ENCODE results near the gene PPP3CB.

The PPP3CB gene

DNA sequence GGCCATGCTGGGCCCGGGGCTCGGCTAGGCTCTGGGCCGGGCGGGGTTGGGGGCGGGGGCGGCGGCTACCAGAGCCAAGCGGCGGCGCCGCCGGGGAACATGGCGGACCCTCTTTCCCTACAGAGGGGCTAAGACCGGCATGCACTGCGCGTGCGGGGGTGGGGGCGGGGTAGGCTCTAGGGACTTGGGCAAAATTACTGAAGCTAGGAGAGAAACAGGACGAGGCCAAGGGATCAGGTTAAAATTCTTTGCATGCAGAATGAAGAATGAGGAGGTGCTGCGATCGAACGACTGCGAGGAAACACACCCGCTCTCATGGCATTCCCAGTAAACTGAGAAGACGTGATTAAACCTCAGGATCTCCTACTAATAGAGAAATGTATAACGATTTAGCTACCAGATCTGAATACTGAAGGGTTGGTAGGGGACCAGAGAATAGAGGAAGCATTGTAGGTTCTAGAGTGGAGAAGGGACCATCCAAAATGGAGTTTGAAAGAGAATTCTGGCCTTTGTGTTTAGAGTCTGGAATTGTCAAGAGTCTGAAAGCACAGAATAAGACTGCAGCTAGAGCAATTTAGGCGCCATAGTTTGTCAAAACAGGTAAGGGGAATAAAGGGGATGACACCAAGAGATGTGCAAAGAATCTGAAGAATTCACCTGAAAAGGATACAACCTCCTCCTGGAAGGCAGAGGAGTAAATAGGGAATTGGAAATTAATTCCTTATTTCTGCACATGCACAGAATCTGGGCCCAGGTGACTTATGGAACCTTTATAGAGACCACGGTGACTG, at the start of gene PPP3CB:
Gene PPP3CB (minus strand): TSS at position 141 of the 791 bp plus-strand sequence. CDS start 135 bp downstream, at position 6.
- no peaks in the 10 kb centered on the region; the same call in 1 of the 2 replicates for H3K4me1 ChIP-seq (ENCODE audit: control insufficient read depth, insufficient read depth, low read length)
- DNase-seq (ENCODE audit: low read depth, low spot score), result peak; percentile 77
- no peaks in the 10 kb centered on the region for H3K9me3 ChIP-seq (ENCODE audit: control insufficient read depth, insufficient read depth, low read length)
- H3K36me3 ChIP-seq (ENCODE audit: control insufficient read depth, insufficient read depth, low read length), result no peaks in the 10 kb centered on the region
- no peak within 1 kb of the TSS for H3K27ac ChIP-seq (ENCODE audit: low read length)
- no CpG with 5 or more reads among the region's 28 CpGs for WGBS (ENCODE audit: insufficient coverage, insufficient read length)
- no peaks in the 10 kb centered on the region for H3K27me3 ChIP-seq (ENCODE audit: control insufficient read depth, insufficient read depth, low read length)
- H3K4me3 ChIP-seq (ENCODE audit: low read length), result peak within 1 kb of the TSS; percentile 86

DNA sequence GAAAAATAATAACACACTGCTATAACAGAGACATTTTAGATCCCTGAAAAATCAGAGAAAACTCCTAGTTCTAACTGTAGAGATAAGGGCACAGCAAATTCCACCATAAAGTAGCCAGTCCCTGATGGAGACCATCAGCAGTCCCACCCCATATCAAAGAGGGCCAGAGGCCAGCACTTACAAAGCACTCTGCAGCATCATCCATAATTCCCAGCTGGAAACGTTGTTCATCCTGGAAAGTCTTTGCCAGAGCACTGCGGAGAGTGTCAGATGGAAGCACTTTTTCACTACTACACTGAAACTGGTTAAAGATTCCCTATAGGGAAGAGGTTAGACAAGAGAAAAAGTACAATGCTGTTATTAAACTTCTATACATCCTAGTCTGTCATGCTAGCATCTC, 49.5 kb upstream of the PPP3CB start:
- no peak overlapping the region for H3K27ac ChIP-seq (ENCODE audit: low read length)

DNA sequence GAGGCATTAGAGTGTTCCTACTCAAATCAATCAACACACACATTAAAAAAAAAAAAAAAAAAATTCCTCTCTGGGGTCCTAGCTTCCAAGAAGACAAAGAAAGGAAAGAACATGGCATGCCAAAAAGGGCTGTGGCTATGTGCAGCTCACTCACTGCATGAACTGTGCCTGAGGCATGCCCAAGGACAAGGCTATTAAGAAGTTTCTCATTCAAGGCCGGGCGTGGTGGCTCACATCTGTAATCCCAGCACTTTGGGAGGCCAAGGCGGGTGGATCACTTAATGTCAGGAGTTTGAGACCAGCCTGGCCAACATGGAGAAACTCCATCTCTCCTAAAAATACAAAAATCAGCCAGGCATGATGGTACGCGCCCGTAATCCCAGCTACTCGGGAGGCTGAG, 41.9 kb upstream of the PPP3CB start:
- no peaks in the 10 kb centered on the region for H3K4me1 ChIP-seq (ENCODE audit: control insufficient read depth, insufficient read depth, low read length)
- no peaks in the 10 kb centered on the region for H3K27me3 ChIP-seq (ENCODE audit: control insufficient read depth, insufficient read depth, low read length)
- no peak for DNase-seq (ENCODE audit: low read depth, low spot score)
- peaks cover 9% of the 10 kb centered on the region; the same call in 1 of the 2 replicates for H3K36me3 ChIP-seq (ENCODE audit: control insufficient read depth, insufficient read depth, low read length)
- H3K9me3 ChIP-seq (ENCODE audit: control insufficient read depth, insufficient read depth, low read length), result no peaks in the 10 kb centered on the region
- no peak overlapping the region for H3K27ac ChIP-seq (ENCODE audit: low read length)
- no peak overlapping the region for H3K4me3 ChIP-seq (ENCODE audit: low read length)
- WGBS (ENCODE audit: insufficient coverage, insufficient read length), result no CpG with 5 or more reads among the region's 7 CpGs

More for the DNA sequence above, 49.5 kb upstream of the PPP3CB start:
- DNase-seq (ENCODE audit: low read depth, low spot score), result no peak
- Histone ChIP-seq H3K9me3 (ENCODE audit: control insufficient read depth, insufficient read depth, low read length) (no peaks in the 10 kb centered on the region), H3K36me3 (ENCODE audit: control insufficient read depth, insufficient read depth, low read length) (peaks cover 3% of the 10 kb centered on the region; the same call in 1 of the 2 replicates), H3K4me1 (ENCODE audit: control insufficient read depth, insufficient read depth, low read length) (no peaks in the 10 kb centered on the region), H3K4me3 (ENCODE audit: low read length) (no peak overlapping the region), H3K27me3 (ENCODE audit: control insufficient read depth, insufficient read depth, low read length) (no peaks in the 10 kb centered on the region)
- WGBS (ENCODE audit: insufficient coverage, insufficient read length), result no CpG with 5 or more reads among the region's 2 CpGs

DNA sequence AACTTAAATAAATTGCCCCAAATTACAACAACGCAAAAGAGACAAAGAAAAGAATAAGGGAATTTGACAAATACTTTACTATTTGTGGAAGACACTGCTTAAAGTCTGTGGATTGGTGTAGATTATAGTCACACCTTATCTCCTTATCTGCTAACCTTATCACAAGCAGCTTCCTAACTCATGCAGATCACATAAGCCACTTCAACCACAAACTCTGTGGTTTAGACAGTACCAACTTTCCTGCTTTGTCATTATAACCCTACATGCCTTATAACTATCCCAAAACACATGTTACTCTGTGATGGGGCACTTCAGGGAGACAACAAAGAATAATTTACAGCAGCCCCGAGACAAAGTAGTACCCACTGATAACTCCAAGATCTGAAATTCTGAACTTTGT, 41.5 kb upstream of the PPP3CB start:
- no peak for DNase-seq (ENCODE audit: low read depth, low spot score)
- no CpG with 5 or more reads among the region's 2 CpGs for WGBS (ENCODE audit: insufficient coverage, insufficient read length)
- no peak overlapping the region for H3K27ac ChIP-seq (ENCODE audit: low read length)
- no peaks in the 10 kb centered on the region for H3K9me3 ChIP-seq (ENCODE audit: control insufficient read depth, insufficient read depth, low read length)
- no peaks in the 10 kb centered on the region for H3K4me1 ChIP-seq (ENCODE audit: control insufficient read depth, insufficient read depth, low read length)
- H3K27me3 ChIP-seq (ENCODE audit: control insufficient read depth, insufficient read depth, low read length), result no peaks in the 10 kb centered on the region
- H3K36me3 ChIP-seq (ENCODE audit: control insufficient read depth, insufficient read depth, low read length), result peaks cover 9% of the 10 kb centered on the region; the same call in 1 of the 2 replicates
- H3K4me3 ChIP-seq (ENCODE audit: low read length), result no peak overlapping the region

DNA sequence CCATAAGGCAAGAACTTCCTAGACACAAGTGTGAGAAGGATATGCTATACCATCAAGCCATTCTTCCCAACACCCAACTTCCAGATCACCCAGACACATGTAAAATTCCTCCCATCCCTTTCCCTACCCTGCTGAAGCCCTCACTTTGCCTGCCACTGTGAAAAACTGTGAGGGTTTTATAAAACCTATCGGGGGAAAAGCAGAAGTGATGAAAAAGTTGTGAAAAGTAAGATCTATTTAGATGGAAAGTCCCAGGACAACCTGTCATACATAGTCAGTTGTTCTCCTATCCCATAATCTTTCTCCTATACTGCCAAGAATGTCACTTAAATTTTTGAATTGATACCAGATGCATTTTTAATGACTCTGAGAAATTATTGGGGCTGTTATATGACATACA, 39.0 kb upstream of the PPP3CB start:
- no peaks in the 10 kb centered on the region for H3K27me3 ChIP-seq (ENCODE audit: control insufficient read depth, insufficient read depth, low read length)
- H3K4me1 ChIP-seq (ENCODE audit: control insufficient read depth, insufficient read depth, low read length), result no peaks in the 10 kb centered on the region
- DNase-seq (ENCODE audit: low read depth, low spot score), result no peak
- no peak overlapping the region for H3K27ac ChIP-seq (ENCODE audit: low read length)
- peaks cover 12% of the 10 kb centered on the region; the same call in 1 of the 2 replicates for H3K36me3 ChIP-seq (ENCODE audit: control insufficient read depth, insufficient read depth, low read length)
- no CpG with 5 or more reads among the region's 1 CpG for WGBS (ENCODE audit: insufficient coverage, insufficient read length)
- no peaks in the 10 kb centered on the region for H3K9me3 ChIP-seq (ENCODE audit: control insufficient read depth, insufficient read depth, low read length)
- no peak overlapping the region for H3K4me3 ChIP-seq (ENCODE audit: low read length)

DNA sequence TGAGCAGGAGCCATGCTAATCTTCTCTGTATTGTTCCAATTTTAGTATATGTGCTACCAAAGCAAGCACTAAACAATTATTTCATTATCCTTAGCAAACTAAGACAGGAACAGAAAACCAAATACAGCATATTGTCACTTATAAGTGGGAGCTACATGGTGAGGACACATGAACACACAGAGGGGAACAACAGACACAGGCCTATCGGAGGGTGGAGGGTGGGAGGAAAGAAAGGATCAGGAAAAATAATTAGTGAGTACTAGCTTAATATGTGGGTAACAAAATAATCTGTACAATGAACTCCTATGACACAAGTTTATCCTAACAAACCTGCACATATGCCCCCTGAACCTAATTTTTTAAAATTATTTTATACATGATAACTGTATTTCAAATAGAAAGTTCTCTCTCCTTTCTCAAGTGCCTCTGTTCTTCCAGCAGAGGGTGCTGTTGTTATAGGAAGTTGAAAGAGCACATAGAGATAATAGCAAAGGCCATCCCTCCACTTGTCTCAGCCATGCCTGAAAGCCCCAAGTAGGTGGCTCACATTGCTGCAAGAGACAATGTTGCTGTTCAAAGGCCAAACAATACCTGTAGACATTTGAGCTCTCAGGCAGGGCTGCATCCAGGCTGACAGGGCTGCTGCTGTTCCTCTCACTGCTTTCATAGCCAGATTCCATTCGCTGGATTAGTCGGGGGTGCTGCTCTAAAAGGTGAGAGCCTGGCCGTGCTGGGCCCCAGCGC, 33.4 kb upstream of the PPP3CB start:
- no peaks in the 10 kb centered on the region for H3K27me3 ChIP-seq (ENCODE audit: control insufficient read depth, insufficient read depth, low read length)
- H3K4me3 ChIP-seq (ENCODE audit: low read length), result no peak overlapping the region
- H3K4me1 ChIP-seq (ENCODE audit: control insufficient read depth, insufficient read depth, low read length), result no peaks in the 10 kb centered on the region
- no peak overlapping the region for H3K27ac ChIP-seq (ENCODE audit: low read length)
- H3K36me3 ChIP-seq (ENCODE audit: control insufficient read depth, insufficient read depth, low read length), result peaks cover 9% of the 10 kb centered on the region; the same call in 1 of the 2 replicates
- no CpG with 5 or more reads among the region's 5 CpGs for WGBS (ENCODE audit: insufficient coverage, insufficient read length)
- no peaks in the 10 kb centered on the region for H3K9me3 ChIP-seq (ENCODE audit: control insufficient read depth, insufficient read depth, low read length)
- peak; percentile 55 for DNase-seq (ENCODE audit: low read depth, low spot score)

DNA sequence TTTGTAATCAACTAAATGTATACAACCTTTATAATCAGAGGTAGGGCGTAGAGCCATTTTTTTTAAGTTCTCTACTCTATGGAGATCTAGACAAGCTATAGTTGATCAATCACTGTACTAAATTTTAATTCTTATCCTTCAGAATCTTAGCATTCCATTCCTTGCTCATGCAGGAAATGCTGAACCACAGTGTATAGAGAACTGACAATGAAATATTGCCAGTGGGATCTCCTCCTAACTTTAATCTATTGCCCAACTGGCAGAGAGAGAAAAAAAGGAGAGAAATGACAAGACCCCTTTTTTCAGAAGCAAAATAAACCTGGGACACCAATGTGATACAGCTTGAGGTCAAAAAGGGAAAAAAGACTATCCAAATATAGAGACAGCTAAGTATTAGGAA, 26.4 kb upstream of the PPP3CB start:
- Histone ChIP-seq H3K9me3 (ENCODE audit: control insufficient read depth, insufficient read depth, low read length) (no peaks in the 10 kb centered on the region), H3K4me3 (ENCODE audit: low read length) (no peak overlapping the region), H3K4me1 (ENCODE audit: control insufficient read depth, insufficient read depth, low read length) (no peaks in the 10 kb centered on the region), H3K27ac (ENCODE audit: low read length) (no peak overlapping the region), H3K36me3 (ENCODE audit: control insufficient read depth, insufficient read depth, low read length) (peaks cover 5% of the 10 kb centered on the region; the same call in 1 of the 2 replicates), H3K27me3 (ENCODE audit: control insufficient read depth, insufficient read depth, low read length) (no peaks in the 10 kb centered on the region)
- WGBS (ENCODE audit: insufficient coverage, insufficient read length), result no CpG with 5 or more reads among the region's 1 CpG
- no peak for DNase-seq (ENCODE audit: low read depth, low spot score)

DNA sequence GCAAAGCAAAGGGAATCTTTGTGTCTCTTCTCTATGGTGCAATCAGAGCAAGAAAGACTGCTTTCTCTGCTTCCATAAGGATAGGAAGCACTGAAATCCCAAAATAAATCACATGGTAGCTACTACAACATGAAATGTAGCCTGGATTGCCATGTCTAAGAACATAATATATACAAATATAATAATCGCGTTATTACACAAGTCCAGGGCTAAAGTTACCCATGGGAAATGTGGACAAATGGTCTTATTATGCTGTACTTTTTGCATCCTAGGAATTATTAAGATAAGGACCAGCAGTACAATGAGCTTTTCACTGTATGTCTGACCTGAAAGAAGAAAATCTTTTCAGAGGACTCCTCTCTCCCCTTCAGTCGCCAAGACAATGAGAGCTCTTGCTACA, 23.5 kb upstream of the PPP3CB start:
- WGBS (ENCODE audit: insufficient coverage, insufficient read length), result no CpG with 5 or more reads among the region's 3 CpGs
- Histone ChIP-seq H3K4me3 (ENCODE audit: low read length) (no peak overlapping the region), H3K27ac (ENCODE audit: low read length) (no peak overlapping the region), H3K9me3 (ENCODE audit: control insufficient read depth, insufficient read depth, low read length) (no peaks in the 10 kb centered on the region), H3K27me3 (ENCODE audit: control insufficient read depth, insufficient read depth, low read length) (no peaks in the 10 kb centered on the region), H3K4me1 (ENCODE audit: control insufficient read depth, insufficient read depth, low read length) (no peaks in the 10 kb centered on the region), H3K36me3 (ENCODE audit: control insufficient read depth, insufficient read depth, low read length) (peaks cover 3% of the 10 kb centered on the region; the same call in 1 of the 2 replicates)
- no peak for DNase-seq (ENCODE audit: low read depth, low spot score)

DNA sequence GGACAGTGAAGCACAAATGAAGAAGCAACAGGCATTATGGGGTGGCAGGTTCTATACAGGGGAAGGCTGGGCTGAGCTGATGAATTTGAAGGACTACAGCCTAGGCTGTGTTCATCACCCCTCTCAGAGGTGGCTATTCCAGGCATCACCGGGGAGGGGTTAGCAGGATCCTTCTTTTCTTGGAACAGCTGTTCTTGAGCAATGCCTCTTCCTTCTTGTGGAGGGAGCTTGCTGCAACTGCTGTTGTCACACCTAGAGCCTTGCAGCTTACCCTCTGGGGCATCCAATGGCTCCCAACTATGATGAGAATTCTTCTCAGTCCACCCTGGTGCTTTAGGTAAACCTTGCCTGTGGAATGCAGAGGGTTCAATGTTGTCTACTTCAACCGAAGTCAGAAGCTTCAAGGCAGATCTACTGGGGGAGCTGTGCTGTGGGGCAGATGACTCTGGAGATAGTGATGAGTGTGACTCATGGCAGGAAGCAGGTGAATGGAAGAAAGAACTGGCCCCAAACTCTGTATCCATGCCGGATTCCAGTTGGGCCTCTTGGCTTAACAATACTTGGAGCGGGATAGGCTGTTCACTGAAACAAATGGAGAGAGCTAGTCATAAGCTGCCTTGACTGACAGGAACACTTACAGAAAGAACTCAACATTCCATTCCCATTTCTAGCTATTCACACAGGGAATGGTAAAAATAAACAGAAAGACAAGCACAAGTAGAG, 21.5 kb upstream of the PPP3CB start:
- H3K27ac ChIP-seq (ENCODE audit: low read length), result no peak overlapping the region
- no peaks in the 10 kb centered on the region for H3K4me1 ChIP-seq (ENCODE audit: control insufficient read depth, insufficient read depth, low read length)
- no peaks in the 10 kb centered on the region for H3K9me3 ChIP-seq (ENCODE audit: control insufficient read depth, insufficient read depth, low read length)
- no peak for DNase-seq (ENCODE audit: low read depth, low spot score)
- H3K4me3 ChIP-seq (ENCODE audit: low read length), result no peak overlapping the region
- no CpG with 5 or more reads among the region's 4 CpGs for WGBS (ENCODE audit: insufficient coverage, insufficient read length)
- H3K27me3 ChIP-seq (ENCODE audit: control insufficient read depth, insufficient read depth, low read length), result no peaks in the 10 kb centered on the region
- peaks cover 3% of the 10 kb centered on the region; the same call in 1 of the 2 replicates for H3K36me3 ChIP-seq (ENCODE audit: control insufficient read depth, insufficient read depth, low read length)

DNA sequence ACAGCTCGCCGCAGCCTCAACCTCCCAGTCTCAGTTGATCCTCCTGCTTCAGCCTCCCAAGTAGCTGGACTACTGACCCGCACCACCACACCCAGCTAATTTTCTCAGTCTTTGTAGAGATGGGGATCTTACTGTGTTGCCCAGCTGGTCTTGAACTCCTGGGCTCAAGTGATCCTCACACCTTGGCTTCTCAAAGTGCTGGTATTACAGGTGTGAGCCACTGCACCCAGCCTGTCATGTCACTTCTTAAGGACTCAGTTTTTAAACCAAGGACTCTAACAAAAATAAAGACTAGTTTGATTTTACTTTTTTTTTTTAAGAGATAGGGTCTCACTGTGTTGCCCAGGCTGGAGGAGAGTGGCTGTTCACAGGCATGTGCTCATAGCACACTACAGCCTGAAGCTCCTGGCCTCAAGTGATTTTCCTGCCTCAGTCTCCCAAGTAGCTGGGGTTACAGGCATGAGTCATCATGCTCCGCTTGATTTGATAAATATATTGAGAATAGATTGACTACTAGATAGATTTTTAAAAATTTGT, 16.5 kb upstream of the PPP3CB start:
- DNase-seq (ENCODE audit: low read depth, low spot score), result no peak
- no peak overlapping the region for H3K27ac ChIP-seq (ENCODE audit: low read length)
- no peaks in the 10 kb centered on the region for H3K4me1 ChIP-seq (ENCODE audit: control insufficient read depth, insufficient read depth, low read length)
- no peaks in the 10 kb centered on the region for H3K9me3 ChIP-seq (ENCODE audit: control insufficient read depth, insufficient read depth, low read length)
- H3K36me3 ChIP-seq (ENCODE audit: control insufficient read depth, insufficient read depth, low read length), result peaks cover under 1% of the 10 kb centered on the region; the same call in 1 of the 2 replicates
- H3K27me3 ChIP-seq (ENCODE audit: control insufficient read depth, insufficient read depth, low read length), result no peaks in the 10 kb centered on the region
- WGBS (ENCODE audit: insufficient coverage, insufficient read length), result no CpG with 5 or more reads among the region's 4 CpGs
- H3K4me3 ChIP-seq (ENCODE audit: low read length), result no peak overlapping the region

All from iPS DF 6.9 (cell line).